Measurements from ENCODE around the gene RAB44. TPM values are rescaled to one million over a fixed set of nuclear protein-coding genes. Genes with fewer than 3 reads are reported as not detected.

Gene RAB44
- total and polyA plus RNA-seq, 7 donors, result 0.01 to 0.06 TPM; not detected in 5

DNA sequence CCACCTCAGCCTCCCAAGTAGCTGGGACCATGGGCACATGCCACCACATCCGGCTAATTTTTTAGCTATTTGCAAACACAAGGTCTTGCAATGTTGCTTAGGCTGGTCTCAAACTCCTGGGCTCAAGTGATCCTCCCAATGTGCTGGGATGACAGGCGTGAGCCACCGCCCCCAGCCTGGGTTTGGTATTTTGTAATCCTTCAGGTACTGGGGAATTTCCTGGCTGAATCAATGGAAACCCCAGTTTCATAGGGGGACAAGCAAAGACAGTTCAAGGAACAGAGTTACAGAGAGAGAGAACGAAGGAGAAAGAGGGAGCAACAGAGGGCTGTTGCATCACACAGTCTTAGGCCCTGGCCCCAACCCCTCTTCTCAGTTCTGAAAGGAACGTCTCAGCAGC, 35.7 kb downstream of the RAB44 start:
- intact Hi-C loops (cut with DNase I), result no loop called here
- ATAC-seq (no peak), DNase-seq (peak in 1 of 2 donors; percentile 6)
- H3K4me3 ChIP-seq, result no peak overlapping the region
- H3K27ac ChIP-seq, result no peak overlapping the region
- no peaks in the 10 kb centered on the region for H3K36me3 ChIP-seq (ENCODE audit: insufficient read depth in 1 of 2, low read depth in 1 of 2)
- no peaks in the 10 kb centered on the region for H3K9me3 ChIP-seq
- H3K27me3 ChIP-seq (ENCODE audit: insufficient read depth in 3 of 3, low read length in 2 of 3), result no peaks in the 10 kb centered on the region
- TF ChIP-seq, protein P1, sequence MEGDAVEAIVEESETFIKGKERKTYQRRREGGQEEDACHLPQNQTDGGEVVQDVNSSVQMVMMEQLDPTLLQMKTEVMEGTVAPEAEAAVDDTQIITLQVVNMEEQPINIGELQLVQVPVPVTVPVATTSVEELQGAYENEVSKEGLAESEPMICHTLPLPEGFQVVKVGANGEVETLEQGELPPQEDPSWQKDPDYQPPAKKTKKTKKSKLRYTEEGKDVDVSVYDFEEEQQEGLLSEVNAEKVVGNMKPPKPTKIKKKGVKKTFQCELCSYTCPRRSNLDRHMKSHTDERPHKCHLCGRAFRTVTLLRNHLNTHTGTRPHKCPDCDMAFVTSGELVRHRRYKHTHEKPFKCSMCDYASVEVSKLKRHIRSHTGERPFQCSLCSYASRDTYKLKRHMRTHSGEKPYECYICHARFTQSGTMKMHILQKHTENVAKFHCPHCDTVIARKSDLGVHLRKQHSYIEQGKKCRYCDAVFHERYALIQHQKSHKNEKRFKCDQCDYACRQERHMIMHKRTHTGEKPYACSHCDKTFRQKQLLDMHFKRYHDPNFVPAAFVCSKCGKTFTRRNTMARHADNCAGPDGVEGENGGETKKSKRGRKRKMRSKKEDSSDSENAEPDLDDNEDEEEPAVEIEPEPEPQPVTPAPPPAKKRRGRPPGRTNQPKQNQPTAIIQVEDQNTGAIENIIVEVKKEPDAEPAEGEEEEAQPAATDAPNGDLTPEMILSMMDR (IDR thresholded peaks at IDR 0.05), result no peak
- peaks cover 7% of the 10 kb centered on the region for H3K4me1 ChIP-seq
- 87 to 98% (median 96%) methylated on average over 5 of the region's 5 CpGs for WGBS, 3 donors

- 86 to 87% (median 86%) methylated on average over 7 of the region's 7 CpGs for WGBS, 3 donors
- no peaks in the 10 kb centered on the region for H3K27me3 ChIP-seq (ENCODE audit: insufficient read depth in 3 of 3, low read length in 2 of 3)
- peak overlapping the region; percentile 33 for H3K4me3 ChIP-seq
- H3K9me3 ChIP-seq, result no peaks in the 10 kb centered on the region
- H3K36me3 ChIP-seq (ENCODE audit: insufficient read depth in 1 of 2, low read depth in 1 of 2), result no peaks in the 10 kb centered on the region
- no peak for ATAC-seq
- intact Hi-C loops (cut with DNase I), result no loop called here
- TF ChIP-seq, protein P1 (IDR thresholded peaks at IDR 0.05), result no peak
- peak overlapping the region; percentile 76 for H3K27ac ChIP-seq
- DNase-seq, result no peak
- peaks cover 7% of the 10 kb centered on the region for H3K4me1 ChIP-seq
These were observed 36.9 kb downstream of the RAB44 start for GRCh38 chr6:36734486-36735060.

DNA sequence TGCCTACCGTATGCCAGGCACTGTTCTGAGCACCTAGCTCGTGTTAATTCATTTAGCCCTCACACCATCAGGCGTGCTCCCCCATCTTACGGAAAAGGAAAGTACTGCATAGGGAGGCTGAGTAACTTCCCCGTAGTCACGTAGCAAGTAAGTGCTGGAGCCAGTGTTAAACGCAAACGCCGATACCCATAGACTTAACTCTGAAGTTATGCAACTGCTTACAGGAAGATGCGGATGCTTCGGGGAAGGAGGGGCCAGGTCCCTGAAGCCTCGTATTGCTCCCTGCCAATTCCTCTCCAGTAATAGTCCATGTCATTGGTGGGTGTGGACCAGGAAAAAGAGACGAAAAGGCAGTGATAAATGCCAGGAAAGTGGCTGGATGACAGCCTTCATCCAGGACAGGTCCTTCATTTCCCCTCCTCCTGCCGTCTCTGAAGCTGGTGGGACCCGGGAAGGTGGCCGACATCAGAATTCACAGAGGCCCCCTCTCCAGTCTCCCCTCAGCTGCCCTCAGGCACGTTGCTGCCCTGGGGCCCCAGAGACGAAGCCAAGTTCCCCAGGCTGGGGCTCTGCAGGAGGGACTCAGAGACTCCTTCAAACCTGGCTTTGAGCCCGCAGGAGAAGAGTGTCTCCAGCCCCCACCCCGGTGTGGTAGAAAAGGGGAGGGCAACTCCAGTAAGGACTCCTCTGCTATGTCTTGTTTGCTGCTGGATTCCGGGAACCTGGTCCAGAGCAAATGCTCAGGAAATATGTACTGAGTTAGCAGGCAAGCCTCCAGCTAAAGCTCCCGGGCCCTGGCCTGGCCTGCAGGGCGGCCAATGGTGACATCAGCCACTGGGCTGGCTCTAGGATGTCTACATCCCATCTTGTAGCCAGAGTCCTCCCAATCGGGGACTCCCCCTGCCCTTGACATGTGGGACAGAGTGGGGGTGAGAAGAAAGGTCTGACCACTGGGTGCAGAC, 37.8 kb downstream of the RAB44 start:
- intact Hi-C loops (cut with DNase I), result no loop called here
- peak; percentile 77 to 88 (median 84) for ATAC-seq
- WGBS, 3 donors, result 10 to 16% (median 11%) methylated on average over 23 to 24 of the region's 24 CpGs

GRCh38 chr6:36737043-36737785, 39.6 kb downstream of the RAB44 start:
- TF ChIP-seq, protein P1 (IDR thresholded peaks at IDR 0.05), result no peak
- H3K27ac ChIP-seq, result no peak overlapping the region
- H3K36me3 ChIP-seq (ENCODE audit: insufficient read depth in 1 of 2, low read depth in 1 of 2), result no peaks in the 10 kb centered on the region
- peaks cover 7% of the 10 kb centered on the region for H3K4me1 ChIP-seq
- H3K4me3 ChIP-seq, result no peak overlapping the region
- intact Hi-C loops (cut with DNase I), result no loop called here
- H3K9me3 ChIP-seq, result no peaks in the 10 kb centered on the region
- ATAC-seq, result no peak
- no peak for DNase-seq
- 91 to 95% (median 91%) methylated on average over 14 of the region's 14 CpGs for WGBS, 3 donors
- H3K27me3 ChIP-seq (ENCODE audit: insufficient read depth in 3 of 3, low read length in 2 of 3), result no peaks in the 10 kb centered on the region

More for the DNA sequence above, 37.8 kb downstream of the RAB44 start:
- Histone ChIP-seq H3K27ac (peak overlapping the region; percentile 76), H3K27me3 (ENCODE audit: insufficient read depth in 3 of 3, low read length in 2 of 3) (no peaks in the 10 kb centered on the region), H3K4me1 (peaks cover 7% of the 10 kb centered on the region), H3K36me3 (ENCODE audit: insufficient read depth in 1 of 2, low read depth in 1 of 2) (no peaks in the 10 kb centered on the region), H3K9me3 (no peaks in the 10 kb centered on the region), H3K4me3 (peak overlapping the region; percentile 33)
- TF ChIP-seq, protein P1 (IDR thresholded peaks at IDR 0.05), result no peak
- peak; percentile 85 to 90 for DNase-seq

All from psoas muscle (tissue), 8 donors.